ENCODE measurements around the gene MRPL40. TPM values are rescaled to one million over a fixed set of nuclear protein-coding genes. Genes with fewer than 3 reads are reported as not detected.

MRPL40 gene
- total RNA-seq, 4 donors from 2014 or later = 10.9 to 29.2 (median 13.7) TPM

- DNase-seq = no peak
- Histone ChIP-seq H3K4me1 (no peaks in the 10 kb centered on the region), H3K36me3 (peaks cover 0 to 85% (median 36%) of the 10 kb centered on the region in 4 donors), H3K9me3 (no peaks in the 10 kb centered on the region), H3K27me3 (no peaks in the 10 kb centered on the region), H3K27ac (no peak overlapping the region), H3K4me3 (no peak overlapping the region)
- WGBS, 2 donors (ENCODE audit: low coverage in 1 of 2) = 76% methylated on average over 2 of the region's 2 CpGs; no CpG with 5 or more reads in 1 of the 2 donors
- intact Hi-C loops (cut with DNase I; ENCODE audit: low total_unique reads) (no loop called here), in situ Hi-C loops (cut with MboI; ENCODE audit: low pct_ligation_motif_present in 1 of 4, low pct_unique_long_range_greater_than_20kb in 1 of 4, low sequenced_read_pairs in 3 of 4) (no loop called here)
- no peak for TF ChIP-seq POLR2AphosphoS5 (IDR thresholded peaks at IDR 0.05)
- no peak for TF ChIP-seq CTCF (IDR thresholded peaks at IDR 0.05)
- no peak for TF ChIP-seq EP300 (IDR thresholded peaks at IDR 0.05; ENCODE audit: low read depth)
- TF ChIP-seq POLR2A (IDR thresholded peaks at IDR 0.05) = no peak
Observed at GRCh38 chr22:19387038-19387437, 45.3 kb upstream of the MRPL40 start.

GRCh38 chr22:19387575-19387974 is 44.8 kb upstream of the MRPL40 start:
- peaks cover 0 to 85% (median 35%) of the 10 kb centered on the region in 4 donors for H3K36me3 ChIP-seq
- intact Hi-C loops (cut with DNase I; ENCODE audit: low total_unique reads) (no loop called here), in situ Hi-C loops (cut with MboI; ENCODE audit: low pct_ligation_motif_present in 1 of 4, low pct_unique_long_range_greater_than_20kb in 1 of 4, low sequenced_read_pairs in 3 of 4) (no loop called here)
- H3K9me3 ChIP-seq = no peaks in the 10 kb centered on the region
- no peak overlapping the region for H3K4me3 ChIP-seq
- no peak overlapping the region for H3K27ac ChIP-seq
- DNase-seq = no peak
- H3K27me3 ChIP-seq = no peaks in the 10 kb centered on the region
- TF ChIP-seq CTCF (IDR thresholded peaks at IDR 0.05) (no peak), POLR2A (IDR thresholded peaks at IDR 0.05) (no peak), EP300 (IDR thresholded peaks at IDR 0.05; ENCODE audit: low read depth) (no peak), POLR2AphosphoS5 (IDR thresholded peaks at IDR 0.05) (no peak)
- WGBS, 2 donors (ENCODE audit: low coverage in 1 of 2) = 89 to 100% methylated on average over 1 to 7 of the region's 7 CpGs
- no peaks in the 10 kb centered on the region for H3K4me1 ChIP-seq

- intact Hi-C loops (cut with DNase I; ENCODE audit: low total_unique reads) (no loop called here), in situ Hi-C loops (cut with MboI; ENCODE audit: low pct_ligation_motif_present in 1 of 4, low pct_unique_long_range_greater_than_20kb in 1 of 4, low sequenced_read_pairs in 3 of 4) (no loop called here)
- no peak overlapping the region for H3K4me3 ChIP-seq
- H3K27me3 ChIP-seq = no peaks in the 10 kb centered on the region
- 64 to 87% methylated on average over 2 to 5 of the region's 5 CpGs for WGBS, 2 donors (ENCODE audit: low coverage in 1 of 2)
- TF ChIP-seq POLR2AphosphoS5 (IDR thresholded peaks at IDR 0.05) = no peak
- no peak for TF ChIP-seq EP300 (IDR thresholded peaks at IDR 0.05; ENCODE audit: low read depth)
- no peak for TF ChIP-seq POLR2A (IDR thresholded peaks at IDR 0.05)
- TF ChIP-seq CTCF (IDR thresholded peaks at IDR 0.05) = no peak
- H3K36me3 ChIP-seq = peaks cover 0 to 68% (median 18%) of the 10 kb centered on the region in 4 donors
- no peak for DNase-seq
- H3K4me1 ChIP-seq = no peaks in the 10 kb centered on the region
- no peak overlapping the region for H3K27ac ChIP-seq
- H3K9me3 ChIP-seq = no peaks in the 10 kb centered on the region
Observed at GRCh38 chr22:19393704-19394103, 38.6 kb upstream of the MRPL40 start.

- no peaks in the 10 kb centered on the region for H3K27me3 ChIP-seq
- no peak overlapping the region for H3K4me3 ChIP-seq
- in situ Hi-C loops (cut with MboI; ENCODE audit: low pct_ligation_motif_present in 1 of 4, low pct_unique_long_range_greater_than_20kb in 1 of 4, low sequenced_read_pairs in 3 of 4) = no loop called here
- H3K27ac ChIP-seq = no peak overlapping the region
- 92 to 100% methylated on average over 3 to 8 of the region's 8 CpGs for WGBS, 2 donors (ENCODE audit: low coverage in 1 of 2)
- intact Hi-C loops (cut with DNase I; ENCODE audit: low total_unique reads) = no loop called here
- H3K4me1 ChIP-seq = no peaks in the 10 kb centered on the region
- no peak for DNase-seq
- H3K9me3 ChIP-seq = no peaks in the 10 kb centered on the region
- H3K36me3 ChIP-seq = peaks cover 0 to 61% (median 16%) of the 10 kb centered on the region in 4 donors
- TF ChIP-seq EP300 (IDR thresholded peaks at IDR 0.05; ENCODE audit: low read depth) = no peak
- no peak for TF ChIP-seq POLR2A (IDR thresholded peaks at IDR 0.05)
- no peak for TF ChIP-seq POLR2AphosphoS5 (IDR thresholded peaks at IDR 0.05)
- no peak for TF ChIP-seq CTCF (IDR thresholded peaks at IDR 0.05)
Observed at GRCh38 chr22:19394274-19395050, 37.9 kb upstream of the MRPL40 start.
